GM12878 (cell line): ENCODE measurements around the gene ZNF180. TPM values are rescaled to one million over a fixed set of nuclear protein-coding genes. Genes with fewer than 3 reads are reported as not detected.

Experiments
- ATAC-seq: fragments of 200-7000 bp; cut with Tn5 transposase; 3 replicates; pipeline ENCODE4 v1.9.1; 2020; ENCODE audit warnings: mild to moderate bottlenecking, moderate library complexity
- BruUV-seq: library from RNA; stranded (reverse); fragments of 400-500 nt; replicated peaks from 2 replicates; lab custom pipeline; 2021; lab: Mats Ljungman, UMichigan
- CTCF ChIA-PET: fragments of 300-600 bp; sonication (Branson Sonifier 250); formaldehyde crosslinking; extraction: SDS; loops from one replicate; lab custom pipeline; 2021; ENCODE audit warnings: inconsistent platforms; lab: Yijun Ruan, JAX
- POLR2A ChIA-PET: fragments of 350-600 bp; formaldehyde crosslinking; extraction: SDS; loops from one replicate; lab custom pipeline; 2021; ENCODE audit warnings: inconsistent platforms; lab: Charles Lee
- RAD21 ChIA-PET: fragments of 300-600 bp; sonication (Branson Sonifier 250); formaldehyde crosslinking; loops from one replicate; lab custom pipeline; 2023; ENCODE audit warnings: antibody characterized with exemption; ENCODE audit not compliant: unreplicated experiment; lab: Charles Lee
- SMC1A ChIA-PET: fragments of 300-600 bp; sonication (Branson Sonifier 250); formaldehyde crosslinking; loops from one replicate; lab custom pipeline; 2023; ENCODE audit not compliant: unreplicated experiment, uncharacterized antibody; lab: Charles Lee
- DNase-seq: peaks from one replicate; pipeline ENCODE4 v3.0.0-alpha.2; 2011; ENCODE audit warnings: low read depth, low spot score
- FAIRE-seq: peaks from 3 replicates; lab custom pipeline; 2011; peaks lifted over from hg19 to GRCh38; lab: Jason Lieb, UNC
- H2AFZ ChIP-seq: 2 replicates; pipeline ENCODE4 v1.6.0; 2011; ENCODE audit warnings: low read depth, low read length, control low read depth; ENCODE audit not compliant: control insufficient read depth
- H3K27ac ChIP-seq: 2 replicates; pipeline ENCODE4 v1.5.1; 2011; ENCODE audit warnings: control low read depth; ENCODE audit not compliant: control insufficient read depth, insufficient read depth
- H3K27me3 ChIP-seq, 2 experiments: replicated peaks in 1 of 2; 2 replicates each; pipeline versions ENCODE4 v1.6.0 to v1.6.1; 2011; ENCODE audit warnings: low read length in 1 of 2; ENCODE audit not compliant: control insufficient read depth in 2 of 2, insufficient read depth in 2 of 2
- H3K36me3 ChIP-seq, 2 experiments: 2 replicates each; pipeline ENCODE4 v1.5.1; 2011; ENCODE audit warnings: low read length in 1 of 2; ENCODE audit not compliant: control insufficient read depth in 2 of 2, insufficient read depth in 2 of 2
- H3K4me1 ChIP-seq: 2 replicates; pipeline ENCODE4 v1.6.1; 2011; ENCODE audit warnings: mild to moderate bottlenecking, low read length, moderate library complexity, mixed read lengths; ENCODE audit not compliant: control insufficient read depth, insufficient read depth
- H3K4me2 ChIP-seq: 2 replicates; pipeline ENCODE4 v1.6.0; 2011; ENCODE audit warnings: control low read depth; ENCODE audit not compliant: control insufficient read depth, insufficient read depth
- H3K4me3 ChIP-seq: fragments of 200-600 bp; sonication (generic); 2 replicates; pipeline ENCODE4 v1.5.1; 2016
- H3K79me2 ChIP-seq: 2 replicates; pipeline ENCODE4 v1.6.0; 2011; ENCODE audit warnings: low read length; ENCODE audit not compliant: control insufficient read depth, insufficient read depth
- H3K9ac ChIP-seq: 2 replicates; pipeline ENCODE4 v1.8.0; 2011; ENCODE audit warnings: low read length, control low read depth, mixed read lengths; ENCODE audit not compliant: control insufficient read depth, insufficient read depth
- H3K9me3 ChIP-seq: replicated peaks from 3 replicates; pipeline ENCODE4 v1.5.1; 2011; ENCODE audit warnings: mild to moderate bottlenecking, low read length; ENCODE audit not compliant: control insufficient read depth, insufficient read depth
- H4K20me1 ChIP-seq: 2 replicates; pipeline ENCODE4 v1.6.0; 2011; ENCODE audit not compliant: control insufficient read depth, insufficient read depth
- BCL11A ChIP-seq: IDR thresholded peaks from 2 replicates; pipeline ENCODE4 v1.6.1; 2011; ENCODE audit warnings: low read depth, low read length
- BRCA1 ChIP-seq: IDR thresholded peaks from 2 replicates; pipeline ENCODE4 v1.6.1; 2011; ENCODE audit warnings: low read depth, low read length, improper control_type of control experiment
- CEBPB ChIP-seq, 2 experiments: fragments of 150-350 bp in 1 of 2; IDR thresholded peaks; 2 replicates each; pipeline ENCODE4 v1.6.1; 2012 to 2014; ENCODE audit warnings: low read depth in 2 of 2, low read length in 2 of 2, borderline replicate concordance in 1 of 2, inconsistent platforms in 1 of 2
- CHD4 ChIP-seq: fragments of 200-600 bp; sonication (generic); IDR thresholded peaks from 2 replicates; pipeline ENCODE4 v1.6.1; 2016; ENCODE audit warnings: mild to moderate bottlenecking
- EED ChIP-seq: sonication (generic); IDR thresholded peaks from 2 replicates; pipeline ENCODE4 v1.6.1; 2016; ENCODE audit warnings: antibody characterized with exemption, low read depth
- EZH2 ChIP-seq: IDR thresholded peaks from 2 replicates; pipeline ENCODE4 v1.6.1; 2012; ENCODE audit warnings: low read depth, mild to moderate bottlenecking, control low read depth, inconsistent platforms, low read length, borderline replicate concordance; ENCODE audit not compliant: control insufficient read depth
- JUND ChIP-seq: IDR thresholded peaks from 2 replicates; pipeline ENCODE4 v1.6.1; 2012; ENCODE audit warnings: low read depth, mild to moderate bottlenecking, low read length, improper control_type of control experiment, moderate library complexity
- KDM1A ChIP-seq: fragments of 200-600 bp; sonication (generic); IDR thresholded peaks from 2 replicates; pipeline ENCODE4 v1.6.1; 2016; ENCODE audit warnings: borderline replicate concordance
- NBN ChIP-seq: fragments of 450-650 bp; IDR thresholded peaks from 2 replicates; pipeline ENCODE4 v1.6.1; 2016
- NFYB ChIP-seq: IDR thresholded peaks from 2 replicates; pipeline ENCODE4 v1.6.1; 2011; ENCODE audit warnings: low read depth, mild to moderate bottlenecking, low read length, improper control_type of control experiment, moderate library complexity; ENCODE audit not compliant: insufficient read depth
- PML ChIP-seq: IDR thresholded peaks from 2 replicates; pipeline ENCODE4 v1.6.1; 2012; ENCODE audit warnings: low read length, inconsistent platforms
- RELA ChIP-seq: fragments of 450-650 bp; IDR thresholded peaks from 2 replicates; pipeline ENCODE4 v1.8.0; 2014; ENCODE audit warnings: borderline replicate concordance; ENCODE audit not compliant: partially characterized antibody
- RFX5 ChIP-seq: IDR thresholded peaks from 2 replicates; pipeline ENCODE4 v1.6.1; 2011; ENCODE audit warnings: low read depth, low read length, improper control_type of control experiment
- RUNX3 ChIP-seq: IDR thresholded peaks from 2 replicates; pipeline ENCODE4 v1.6.1; 2012; ENCODE audit warnings: low read length, inconsistent platforms
- SIX5 ChIP-seq: IDR thresholded peaks from 2 replicates; pipeline ENCODE4 v1.6.1; 2011; ENCODE audit warnings: mild to moderate bottlenecking, low read depth, low read length, moderate library complexity; ENCODE audit not compliant: severe bottlenecking
- SP1 ChIP-seq: IDR thresholded peaks from one replicate; pipeline ENCODE4 v1.6.1; 2011; ENCODE audit warnings: low read depth, low read length
- WGBS: methylation state at CpG from one replicate; pipeline ENCODE4 v1.1.6; 2016; ENCODE audit warnings: low lambda C conversion rate; ENCODE audit not compliant: insufficient replicate concordance, insufficient coverage; ENCODE audit errors: missing lambda C conversion rate; 5-methylcytosine and 5-hydroxymethylcytosine counted together
- in situ Hi-C: fragments of 300-500 bp; cut with MboI; formaldehyde crosslinking; loops from 9 replicates; pipeline ENCODE4 v1.14.3; 2018; ENCODE audit warnings: mixed read lengths
- intact Hi-C: fragments of 100-400 bp; cut with micrococcal nuclease; formaldehyde crosslinking; loops from one replicate; pipeline ENCODE4 v1.14.2; 2022; ENCODE audit not compliant: unreplicated experiment
- polyA plus RNA-seq, 11 experiments: library from polyadenylated mRNA; depleted of rRNA in 4 of 11; unstranded in 6 of 11; stranded (reverse) in 5 of 11; fragments of >200 nt; fragmentation: Nextera tagmentation in 4 of 11; fragmentation: Illumina TruSeq in 1 of 11; extraction: Ambion mirVana in 4 of 11; extraction: Trizol in 1 of 11; gene quantifications; 1 replicate in 1 of 11; 2 replicates in 10 of 11; pipeline versions ENCODE4 v1.2.1 to v1.2.3, GENCODE V29; 2011 to 2016; ENCODE audit warnings: inconsistent platforms in 2 of 11, missing spikeins in 2 of 11, low read depth in 1 of 11
- total RNA-seq, 4 experiments: library from RNA; depleted of rRNA in 3 of 4; stranded (reverse); fragments of >200 nt in 3 of 4; fragmentation: Illumina TruSeq in 1 of 4; extraction: Trizol in 1 of 4; gene quantifications; 2 replicates each; pipeline versions ENCODE4 v1.2.1 to v1.2.3, GENCODE V29; 2013 to 2021
- TF ChIP-seq, protein P1 (sequence below): fragments of 450-650 bp; conservative IDR thresholded peaks from 2 replicates; pipeline ENCODE4 v1.6.1; 2017; ENCODE audit warnings: mild to moderate bottlenecking, moderate library complexity
- TF ChIP-seq, protein P2 (sequence below): IDR thresholded peaks from 2 replicates; pipeline ENCODE4 v1.6.1; 2012; ENCODE audit warnings: low read depth, low read length, improper control_type of control experiment
- TF ChIP-seq, protein P3 (sequence below): IDR thresholded peaks from 2 replicates; pipeline ENCODE4 v1.6.1; 2011; ENCODE audit warnings: mild to moderate bottlenecking, low read depth, low read length, moderate library complexity; ENCODE audit not compliant: insufficient replicate concordance

The ZNF180 gene
- total and polyA plus RNA-seq, 10 of the 15 experiments (the other 5 are each of a cell fraction or from before 2014, with no cell fraction given), result 1.6 to 9.0 (median 5.5) TPM

DNA sequence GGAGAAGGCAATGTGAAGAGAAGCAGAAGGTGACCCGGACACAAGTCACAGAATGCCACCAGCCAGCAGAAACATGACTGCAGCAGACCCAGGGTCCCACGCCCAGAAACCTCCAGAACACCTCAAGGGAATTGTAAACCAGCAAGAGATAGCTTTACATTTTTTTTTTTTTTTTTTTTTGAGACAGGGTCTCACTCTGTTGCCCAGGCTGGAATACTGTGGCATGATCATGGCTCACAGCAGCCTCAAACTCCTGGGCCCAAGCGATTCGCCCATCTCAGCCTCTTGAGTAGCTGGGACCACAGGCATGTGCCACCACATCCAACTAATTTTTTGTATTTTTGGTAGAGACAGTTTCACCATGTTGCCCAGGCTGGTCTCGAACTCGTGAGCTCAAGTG, 39.7 kb upstream of the ZNF180 start (continued):
- TF ChIP-seq EED (no peak), JUND (no peak), RUNX3 (no peak)
- TF ChIP-seq, protein P1, sequence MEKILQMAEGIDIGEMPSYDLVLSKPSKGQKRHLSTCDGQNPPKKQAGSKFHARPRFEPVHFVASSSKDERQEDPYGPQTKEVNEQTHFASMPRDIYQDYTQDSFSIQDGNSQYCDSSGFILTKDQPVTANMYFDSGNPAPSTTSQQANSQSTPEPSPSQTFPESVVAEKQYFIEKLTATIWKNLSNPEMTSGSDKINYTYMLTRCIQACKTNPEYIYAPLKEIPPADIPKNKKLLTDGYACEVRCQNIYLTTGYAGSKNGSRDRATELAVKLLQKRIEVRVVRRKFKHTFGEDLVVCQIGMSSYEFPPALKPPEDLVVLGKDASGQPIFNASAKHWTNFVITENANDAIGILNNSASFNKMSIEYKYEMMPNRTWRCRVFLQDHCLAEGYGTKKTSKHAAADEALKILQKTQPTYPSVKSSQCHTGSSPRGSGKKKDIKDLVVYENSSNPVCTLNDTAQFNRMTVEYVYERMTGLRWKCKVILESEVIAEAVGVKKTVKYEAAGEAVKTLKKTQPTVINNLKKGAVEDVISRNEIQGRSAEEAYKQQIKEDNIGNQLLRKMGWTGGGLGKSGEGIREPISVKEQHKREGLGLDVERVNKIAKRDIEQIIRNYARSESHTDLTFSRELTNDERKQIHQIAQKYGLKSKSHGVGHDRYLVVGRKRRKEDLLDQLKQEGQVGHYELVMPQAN, result no peak
- TF ChIP-seq, protein P2, sequence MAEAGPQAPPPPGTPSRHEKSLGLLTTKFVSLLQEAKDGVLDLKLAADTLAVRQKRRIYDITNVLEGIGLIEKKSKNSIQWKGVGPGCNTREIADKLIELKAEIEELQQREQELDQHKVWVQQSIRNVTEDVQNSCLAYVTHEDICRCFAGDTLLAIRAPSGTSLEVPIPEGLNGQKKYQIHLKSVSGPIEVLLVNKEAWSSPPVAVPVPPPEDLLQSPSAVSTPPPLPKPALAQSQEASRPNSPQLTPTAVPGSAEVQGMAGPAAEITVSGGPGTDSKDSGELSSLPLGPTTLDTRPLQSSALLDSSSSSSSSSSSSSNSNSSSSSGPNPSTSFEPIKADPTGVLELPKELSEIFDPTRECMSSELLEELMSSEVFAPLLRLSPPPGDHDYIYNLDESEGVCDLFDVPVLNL, result no peak

DNA sequence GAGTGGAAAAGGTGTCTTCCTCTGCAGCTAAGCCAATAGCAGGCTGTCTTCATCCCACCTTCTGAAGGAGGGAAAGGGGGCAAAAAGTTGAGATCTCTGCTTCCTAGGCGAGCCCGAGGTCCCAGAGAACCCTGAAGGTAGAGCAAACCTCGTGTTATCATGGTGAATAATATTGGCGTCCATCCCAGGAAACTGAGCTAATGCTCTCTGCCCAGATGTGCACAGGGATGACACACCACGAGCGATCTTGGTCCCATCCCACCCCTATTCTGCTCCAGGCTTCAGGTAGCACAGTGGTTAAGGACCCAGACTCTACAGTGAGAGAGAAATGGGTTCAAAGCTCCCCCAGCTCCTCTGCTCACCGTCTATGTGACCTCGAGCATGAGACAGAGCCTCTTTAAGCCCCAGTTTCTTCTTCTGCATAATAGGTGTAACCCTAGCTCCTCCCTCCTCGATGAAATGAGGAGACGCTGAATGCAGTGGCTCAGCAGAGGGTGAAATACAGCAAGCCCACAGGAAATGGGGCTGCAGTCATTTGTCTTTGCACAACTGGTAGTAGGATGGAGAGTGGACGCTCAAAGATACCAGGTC, 39.0 kb upstream of the ZNF180 start:
- H3K9ac ChIP-seq, result no peak overlapping the region
- H3K4me3 ChIP-seq, result no peak overlapping the region
- no peak overlapping the region for H3K27ac ChIP-seq
- no peaks in the 10 kb centered on the region for H3K79me2 ChIP-seq
- in situ Hi-C loops, result no loop called here
- H3K4me1 ChIP-seq, result no peaks in the 10 kb centered on the region
- RAD21 ChIA-PET, result no interaction called here
- intact Hi-C loops, result no loop called here
- H3K9me3 ChIP-seq, result no peaks in the 10 kb centered on the region
- WGBS, result 24% methylated on average over 11 of the region's 11 CpGs
- H3K36me3 ChIP-seq, result no peaks in the 10 kb centered on the region
- DNase-seq, result no peak
- H4K20me1 ChIP-seq, result no peaks in the 10 kb centered on the region
- no peak overlapping the region for H3K4me2 ChIP-seq
- no peak for FAIRE-seq
- TF ChIP-seq PML, result no peak
- TF ChIP-seq CHD4, result no peak
- TF ChIP-seq NBN, result no peak
- TF ChIP-seq RELA, result no peak
- no peak for TF ChIP-seq BRCA1
- no peak for TF ChIP-seq CEBPB (IDR thresholded peaks at IDR 0.05; ENCODE audit: borderline replicate concordance in 1 of 2, low read depth in 2 of 2, low read length in 2 of 2)
- TF ChIP-seq, protein P3, sequence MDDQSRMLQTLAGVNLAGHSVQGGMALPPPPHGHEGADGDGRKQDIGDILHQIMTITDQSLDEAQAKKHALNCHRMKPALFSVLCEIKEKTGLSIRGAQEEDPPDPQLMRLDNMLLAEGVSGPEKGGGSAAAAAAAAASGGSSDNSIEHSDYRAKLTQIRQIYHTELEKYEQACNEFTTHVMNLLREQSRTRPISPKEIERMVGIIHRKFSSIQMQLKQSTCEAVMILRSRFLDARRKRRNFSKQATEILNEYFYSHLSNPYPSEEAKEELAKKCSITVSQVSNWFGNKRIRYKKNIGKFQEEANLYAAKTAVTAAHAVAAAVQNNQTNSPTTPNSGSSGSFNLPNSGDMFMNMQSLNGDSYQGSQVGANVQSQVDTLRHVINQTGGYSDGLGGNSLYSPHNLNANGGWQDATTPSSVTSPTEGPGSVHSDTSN, result no peak
- TF ChIP-seq SIX5, result no peak
- TF ChIP-seq NFYB, result no peak
- no peak for TF ChIP-seq EZH2
- TF ChIP-seq KDM1A, result no peak
- TF ChIP-seq BCL11A, result no peak
- no peak for TF ChIP-seq RFX5
- no peak for TF ChIP-seq SP1
- SMC1A ChIA-PET, result no interaction called here
- no TSS peak for BruUV-seq
- CTCF ChIA-PET, result interaction anchor here (1.5 kb wide), 1 partner anchor 32 kb away, joined by 5 read pairs; no protein-coding TSS in a partner anchor
- H2AFZ ChIP-seq, result no peak overlapping the region
- ATAC-seq, result no peak
- POLR2A ChIA-PET, result no interaction called here
- H3K27me3 ChIP-seq, result no peaks in the 10 kb centered on the region
